ENCODE measurements around the gene AGFG2. TPM values are rescaled to one million over a fixed set of nuclear protein-coding genes. Genes with fewer than 3 reads are reported as not detected.
A peak's percentile ranks its signal among the peaks of the same experiment; 100 is the strongest.

AGFG2 gene
- total and polyA plus RNA-seq, 2 of the 13 experiments (the other 11 are each of a cell fraction or from before 2014, with no cell fraction given) = 125 to 132 TPM

DNA sequence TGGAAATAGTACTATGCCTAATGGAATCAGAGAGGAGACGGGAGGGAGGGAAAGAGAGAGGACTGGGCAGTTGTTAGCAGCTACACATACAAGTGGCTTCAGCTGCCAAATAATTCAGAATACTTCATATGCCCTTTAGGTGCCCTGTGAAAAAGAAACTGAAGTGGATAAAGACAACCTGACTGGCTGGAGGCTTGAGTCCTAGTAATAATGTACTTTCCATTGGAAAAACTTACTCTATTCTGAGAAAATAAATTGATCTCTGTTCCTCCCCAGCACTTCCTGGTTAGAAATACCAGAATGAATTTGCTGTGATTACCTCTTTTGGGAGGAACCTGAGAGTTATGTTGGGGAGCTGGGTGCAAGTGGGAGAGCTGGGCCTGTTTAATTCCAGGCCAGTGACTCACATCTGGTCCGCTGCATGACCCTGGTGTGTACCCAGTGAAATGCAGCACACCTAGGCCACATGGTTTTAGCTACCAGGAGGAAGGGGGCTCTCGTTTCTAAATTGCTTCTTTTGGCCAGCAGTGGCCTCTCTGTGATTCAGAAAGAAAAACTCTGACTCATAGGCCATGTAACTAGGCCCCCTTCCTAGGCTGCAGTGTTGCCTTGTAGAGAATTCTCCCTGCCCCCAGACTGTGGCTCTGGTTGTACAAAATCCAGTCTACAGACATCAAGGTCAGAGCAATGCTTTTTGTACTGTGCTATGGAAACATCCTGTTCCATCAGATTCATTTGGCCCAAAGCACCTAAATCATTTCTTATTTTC, 6.5 kb downstream of the AGFG2 start (continued):
- TF ChIP-seq, protein P1, sequence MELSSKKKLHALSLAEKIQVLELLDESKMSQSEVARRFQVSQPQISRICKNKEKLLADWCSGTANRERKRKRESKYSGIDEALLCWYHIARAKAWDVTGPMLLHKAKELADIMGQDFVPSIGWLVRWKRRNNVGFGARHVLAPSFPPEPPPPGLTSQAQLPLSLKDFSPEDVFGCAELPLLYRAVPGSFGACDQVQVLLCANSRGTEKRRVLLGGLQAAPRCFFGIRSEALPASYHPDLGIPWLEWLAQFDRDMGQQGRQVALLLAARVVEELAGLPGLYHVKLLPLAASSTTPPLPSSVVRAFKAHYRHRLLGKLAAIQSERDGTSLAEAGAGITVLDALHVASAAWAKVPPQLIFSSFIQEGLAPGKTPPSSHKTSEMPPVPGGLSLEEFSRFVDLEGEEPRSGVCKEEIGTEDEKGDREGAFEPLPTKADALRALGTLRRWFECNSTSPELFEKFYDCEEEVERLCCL (CRISPR knock-in tag; IDR thresholded peaks at IDR 0.05; ENCODE audit: borderline replicate concordance) = no peak
- TF ChIP-seq ZNF230 (CRISPR knock-in tag; IDR thresholded peaks at IDR 0.05) (no peak), NFYB (CRISPR knock-in tag; IDR thresholded peaks at IDR 0.05) (no peak), NR2F1 (CRISPR knock-in tag; IDR thresholded peaks at IDR 0.05) (peak; percentile 46 to 71; a peak in 3 of 4 replicates), KDM1A (CRISPR knock-in tag; IDR thresholded peaks at IDR 0.05) (no peak), CBX5 (CRISPR knock-in tag; IDR thresholded peaks at IDR 0.05; ENCODE audit: borderline replicate concordance) (peak; percentile 74; the same call in 1 of the 2 replicates), REL (CRISPR knock-in tag; conservative IDR thresholded peaks at IDR 0.05) (no peak), KLF9 (CRISPR knock-in tag; IDR thresholded peaks at IDR 0.05; ENCODE audit: low read depth) (no peak)
- TF ChIP-seq, protein P2, sequence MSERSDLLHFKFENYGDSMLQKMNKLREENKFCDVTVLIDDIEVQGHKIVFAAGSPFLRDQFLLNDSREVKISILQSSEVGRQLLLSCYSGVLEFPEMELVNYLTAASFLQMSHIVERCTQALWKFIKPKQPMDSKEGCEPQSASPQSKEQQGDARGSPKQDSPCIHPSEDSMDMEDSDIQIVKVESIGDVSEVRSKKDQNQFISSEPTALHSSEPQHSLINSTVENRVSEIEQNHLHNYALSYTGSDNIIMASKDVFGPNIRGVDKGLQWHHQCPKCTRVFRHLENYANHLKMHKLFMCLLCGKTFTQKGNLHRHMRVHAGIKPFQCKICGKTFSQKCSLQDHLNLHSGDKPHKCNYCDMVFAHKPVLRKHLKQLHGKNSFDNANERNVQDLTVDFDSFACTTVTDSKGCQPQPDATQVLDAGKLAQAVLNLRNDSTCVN (CRISPR knock-in tag; IDR thresholded peaks at IDR 0.05; ENCODE audit: borderline replicate concordance) = peak; percentile 43; the same call in 1 of the 2 replicates
- TF ChIP-seq, protein P3, sequence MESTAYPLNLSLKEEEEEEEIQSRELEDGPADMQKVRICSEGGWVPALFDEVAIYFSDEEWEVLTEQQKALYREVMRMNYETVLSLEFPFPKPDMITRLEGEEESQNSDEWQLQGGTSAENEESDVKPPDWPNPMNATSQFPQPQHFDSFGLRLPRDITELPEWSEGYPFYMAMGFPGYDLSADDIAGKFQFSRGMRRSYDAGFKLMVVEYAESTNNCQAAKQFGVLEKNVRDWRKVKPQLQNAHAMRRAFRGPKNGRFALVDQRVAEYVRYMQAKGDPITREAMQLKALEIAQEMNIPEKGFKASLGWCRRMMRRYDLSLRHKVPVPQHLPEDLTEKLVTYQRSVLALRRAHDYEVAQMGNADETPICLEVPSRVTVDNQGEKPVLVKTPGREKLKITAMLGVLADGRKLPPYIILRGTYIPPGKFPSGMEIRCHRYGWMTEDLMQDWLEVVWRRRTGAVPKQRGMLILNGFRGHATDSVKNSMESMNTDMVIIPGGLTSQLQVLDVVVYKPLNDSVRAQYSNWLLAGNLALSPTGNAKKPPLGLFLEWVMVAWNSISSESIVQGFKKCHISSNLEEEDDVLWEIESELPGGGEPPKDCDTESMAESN (CRISPR knock-in tag; conservative IDR thresholded peaks at IDR 0.05) = no peak
- TF ChIP-seq, protein P4, sequence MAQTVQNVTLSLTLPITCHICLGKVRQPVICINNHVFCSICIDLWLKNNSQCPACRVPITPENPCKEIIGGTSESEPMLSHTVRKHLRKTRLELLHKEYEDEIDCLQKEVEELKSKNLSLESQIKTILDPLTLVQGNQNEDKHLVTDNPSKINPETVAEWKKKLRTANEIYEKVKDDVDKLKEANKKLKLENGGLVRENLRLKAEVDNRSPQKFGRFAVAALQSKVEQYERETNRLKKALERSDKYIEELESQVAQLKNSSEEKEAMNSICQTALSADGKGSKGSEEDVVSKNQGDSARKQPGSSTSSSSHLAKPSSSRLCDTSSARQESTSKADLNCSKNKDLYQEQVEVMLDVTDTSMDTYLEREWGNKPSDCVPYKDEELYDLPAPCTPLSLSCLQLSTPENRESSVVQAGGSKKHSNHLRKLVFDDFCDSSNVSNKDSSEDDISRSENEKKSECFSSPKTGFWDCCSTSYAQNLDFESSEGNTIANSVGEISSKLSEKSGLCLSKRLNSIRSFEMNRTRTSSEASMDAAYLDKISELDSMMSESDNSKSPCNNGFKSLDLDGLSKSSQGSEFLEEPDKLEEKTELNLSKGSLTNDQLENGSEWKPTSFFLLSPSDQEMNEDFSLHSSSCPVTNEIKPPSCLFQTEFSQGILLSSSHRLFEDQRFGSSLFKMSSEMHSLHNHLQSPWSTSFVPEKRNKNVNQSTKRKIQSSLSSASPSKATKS (CRISPR knock-in tag; IDR thresholded peaks at IDR 0.05) = no peak
- TF ChIP-seq, protein P5, sequence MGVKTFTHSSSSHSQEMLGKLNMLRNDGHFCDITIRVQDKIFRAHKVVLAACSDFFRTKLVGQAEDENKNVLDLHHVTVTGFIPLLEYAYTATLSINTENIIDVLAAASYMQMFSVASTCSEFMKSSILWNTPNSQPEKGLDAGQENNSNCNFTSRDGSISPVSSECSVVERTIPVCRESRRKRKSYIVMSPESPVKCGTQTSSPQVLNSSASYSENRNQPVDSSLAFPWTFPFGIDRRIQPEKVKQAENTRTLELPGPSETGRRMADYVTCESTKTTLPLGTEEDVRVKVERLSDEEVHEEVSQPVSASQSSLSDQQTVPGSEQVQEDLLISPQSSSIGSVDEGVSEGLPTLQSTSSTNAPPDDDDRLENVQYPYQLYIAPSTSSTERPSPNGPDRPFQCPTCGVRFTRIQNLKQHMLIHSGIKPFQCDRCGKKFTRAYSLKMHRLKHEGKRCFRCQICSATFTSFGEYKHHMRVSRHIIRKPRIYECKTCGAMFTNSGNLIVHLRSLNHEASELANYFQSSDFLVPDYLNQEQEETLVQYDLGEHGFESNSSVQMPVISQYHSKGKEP (CRISPR knock-in tag; IDR thresholded peaks at IDR 0.05) = no peak
- TF ChIP-seq, protein P6, sequence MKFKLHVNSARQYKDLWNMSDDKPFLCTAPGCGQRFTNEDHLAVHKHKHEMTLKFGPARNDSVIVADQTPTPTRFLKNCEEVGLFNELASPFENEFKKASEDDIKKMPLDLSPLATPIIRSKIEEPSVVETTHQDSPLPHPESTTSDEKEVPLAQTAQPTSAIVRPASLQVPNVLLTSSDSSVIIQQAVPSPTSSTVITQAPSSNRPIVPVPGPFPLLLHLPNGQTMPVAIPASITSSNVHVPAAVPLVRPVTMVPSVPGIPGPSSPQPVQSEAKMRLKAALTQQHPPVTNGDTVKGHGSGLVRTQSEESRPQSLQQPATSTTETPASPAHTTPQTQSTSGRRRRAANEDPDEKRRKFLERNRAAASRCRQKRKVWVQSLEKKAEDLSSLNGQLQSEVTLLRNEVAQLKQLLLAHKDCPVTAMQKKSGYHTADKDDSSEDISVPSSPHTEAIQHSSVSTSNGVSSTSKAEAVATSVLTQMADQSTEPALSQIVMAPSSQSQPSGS (CRISPR knock-in tag; IDR thresholded peaks at IDR 0.05) = 0 out of 2 replicates have a peak, but pooled peaks have one; percentile 19
- TF ChIP-seq, protein P7, sequence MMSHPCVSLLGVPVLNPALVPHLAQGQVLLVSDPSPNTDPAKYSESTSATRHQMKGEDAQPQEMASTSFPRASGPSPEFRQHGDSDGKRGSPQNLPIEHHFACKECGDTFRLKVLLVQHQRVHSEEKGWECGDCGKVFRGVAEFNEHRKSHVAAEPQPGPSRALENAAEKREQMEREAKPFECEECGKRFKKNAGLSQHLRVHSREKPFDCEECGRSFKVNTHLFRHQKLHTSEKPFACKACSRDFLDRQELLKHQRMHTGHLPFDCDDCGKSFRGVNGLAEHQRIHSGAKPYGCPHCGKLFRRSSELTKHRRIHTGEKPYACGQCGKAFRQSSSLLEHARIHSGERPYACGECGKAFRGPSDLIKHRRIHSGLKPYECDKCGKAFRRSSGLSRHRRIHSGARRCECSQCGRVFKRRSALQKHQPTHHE (CRISPR knock-in tag; IDR thresholded peaks at IDR 0.05; ENCODE audit: borderline replicate concordance) = no peak
